Subcutaneous abdominal adipose tissue (tissue), 5 donors: ENCODE results near the gene MYO15B.

ENCODE experiments used
- H3K27ac ChIP-seq: one replicate; pipeline ENCODE4 v1.7.0; 2013; ENCODE audit warnings: low read depth, mild to moderate bottlenecking, inconsistent platforms, low read length, moderate library complexity
- H3K27me3 ChIP-seq, 5 donors: one replicate each; pipeline ENCODE4 v1.7.0; 2013; ENCODE audit warnings: low read length in 5 of 5, inconsistent platforms in 1 of 5; ENCODE audit not compliant: control insufficient read depth in 5 of 5, insufficient read depth in 4 of 5
- H3K36me3 ChIP-seq, 5 donors: one replicate each; pipeline ENCODE4 v1.7.0; 2013; ENCODE audit warnings: low read length in 5 of 5; ENCODE audit not compliant: control insufficient read depth in 5 of 5, insufficient read depth in 5 of 5
- H3K4me1 ChIP-seq, 5 donors: one replicate each; pipeline ENCODE4 v1.7.0; 2013; ENCODE audit warnings: low read length in 5 of 5, mild to moderate bottlenecking in 3 of 5, moderate library complexity in 1 of 5; ENCODE audit not compliant: control insufficient read depth in 5 of 5, insufficient read depth in 5 of 5
- H3K4me3 ChIP-seq, 5 donors: one replicate each; pipeline ENCODE4 v1.7.0; 2013; ENCODE audit warnings: low read length in 5 of 5, low read depth in 1 of 5
- H3K9ac ChIP-seq, 5 donors: one replicate each; pipeline ENCODE4 v1.7.0; 2013; ENCODE audit warnings: low read length in 5 of 5, mild to moderate bottlenecking in 4 of 5, moderate library complexity in 3 of 5
- H3K9me3 ChIP-seq, 5 donors: one replicate each; pipeline ENCODE4 v1.7.0; 2013; ENCODE audit warnings: low read length in 5 of 5; ENCODE audit not compliant: control insufficient read depth in 5 of 5
- donor health status: healthy.
- donor health status: healthy.
- donor health status: healthy.
- donor health status: healthy.
- donor health status: healthy.

MYO15B gene

GRCh38 chr17:75650874-75651273 lies 63.3 kb downstream of the MYO15B start:
- Histone ChIP-seq H3K4me3 (no peak overlapping the region), H3K9ac (no peak overlapping the region), H3K27ac (no peak overlapping the region), H3K9me3 (no peaks in the 10 kb centered on the region), H3K4me1 (peaks cover 0 to 6% (median 0%) of the 10 kb centered on the region in 5 donors), H3K36me3 (peaks cover 3 to 66% (median 39%) of the 10 kb centered on the region in 5 donors), H3K27me3 (no peaks in the 10 kb centered on the region)

GRCh38 chr17:75652341-75652740 lies 64.7 kb downstream of the MYO15B start:
- H3K9ac ChIP-seq, result no peak overlapping the region

GRCh38 chr17:75652934-75653549 lies 65.4 kb downstream of the MYO15B start:
- H3K9ac ChIP-seq, result no peak overlapping the region
- H3K27me3 ChIP-seq, result no peaks in the 10 kb centered on the region
- H3K4me3 ChIP-seq, result no peak overlapping the region
- peaks cover 3 to 62% (median 35%) of the 10 kb centered on the region in 5 donors for H3K36me3 ChIP-seq
- H3K27ac ChIP-seq, result no peak overlapping the region
- H3K9me3 ChIP-seq, result no peaks in the 10 kb centered on the region
- no peaks in the 10 kb centered on the region for H3K4me1 ChIP-seq

More at GRCh38 chr17:75652341-75652740, 64.7 kb downstream of the MYO15B start:
- Histone ChIP-seq H3K36me3 (peaks cover 3 to 66% (median 36%) of the 10 kb centered on the region in 5 donors), H3K27ac (no peak overlapping the region), H3K4me3 (no peak overlapping the region), H3K27me3 (no peaks in the 10 kb centered on the region), H3K4me1 (no peaks in the 10 kb centered on the region), H3K9me3 (no peaks in the 10 kb centered on the region)

- no peaks in the 10 kb centered on the region for H3K9me3 ChIP-seq
- H3K4me1 ChIP-seq, result no peaks in the 10 kb centered on the region
- no peak overlapping the region for H3K4me3 ChIP-seq
- no peaks in the 10 kb centered on the region for H3K27me3 ChIP-seq
- no peak overlapping the region for H3K9ac ChIP-seq
- H3K27ac ChIP-seq, result no peak overlapping the region
- peaks cover 3 to 61% (median 40%) of the 10 kb centered on the region in 5 donors for H3K36me3 ChIP-seq
Observed at GRCh38 chr17:75654176-75654575, 66.6 kb downstream of the MYO15B start.

- Histone ChIP-seq H3K27ac (no peak overlapping the region), H3K36me3 (peaks cover 6 to 58% (median 46%) of the 10 kb centered on the region in 5 donors), H3K9me3 (no peaks in the 10 kb centered on the region), H3K4me1 (no peaks in the 10 kb centered on the region), H3K4me3 (no peak overlapping the region), H3K9ac (no peak overlapping the region), H3K27me3 (no peaks in the 10 kb centered on the region)
Observed at GRCh38 chr17:75658237-75658636, 70.6 kb downstream of the MYO15B start.

- H3K36me3 ChIP-seq, result peaks cover 4 to 50% (median 40%) of the 10 kb centered on the region in 5 donors
- H3K27me3 ChIP-seq, result no peaks in the 10 kb centered on the region
- peaks cover 2 to 10% (median 10%) of the 10 kb centered on the region in 5 donors for H3K4me1 ChIP-seq
- H3K4me3 ChIP-seq, result no peak overlapping the region
- H3K9me3 ChIP-seq, result no peaks in the 10 kb centered on the region
- H3K9ac ChIP-seq, result no peak overlapping the region
- no peak overlapping the region for H3K27ac ChIP-seq
Observed at GRCh38 chr17:75661531-75661930, 73.9 kb downstream of the MYO15B start.

GRCh38 chr17:75662511-75662910 lies 74.9 kb downstream of the MYO15B start:
- Histone ChIP-seq H3K4me1 (peaks cover 5 to 14% (median 13%) of the 10 kb centered on the region in 5 donors), H3K36me3 (peaks cover 4 to 44% (median 34%) of the 10 kb centered on the region in 5 donors), H3K9ac (no peak overlapping the region), H3K27me3 (peaks cover 0 to 3% (median 0%) of the 10 kb centered on the region in 5 donors), H3K9me3 (no peaks in the 10 kb centered on the region), H3K4me3 (no peak overlapping the region), H3K27ac (no peak overlapping the region)

- H3K4me1 ChIP-seq, result peaks cover 9 to 25% (median 23%) of the 10 kb centered on the region in 5 donors
- H3K9ac ChIP-seq, result no peak overlapping the region
- H3K27me3 ChIP-seq, result peaks cover 0 to 3% (median 0%) of the 10 kb centered on the region in 5 donors
- H3K4me3 ChIP-seq, result no peak overlapping the region
- no peaks in the 10 kb centered on the region for H3K9me3 ChIP-seq
- H3K27ac ChIP-seq, result no peak overlapping the region
- peaks cover 4 to 40% (median 31%) of the 10 kb centered on the region in 5 donors for H3K36me3 ChIP-seq
Observed at GRCh38 chr17:75664099-75664549, 76.5 kb downstream of the MYO15B start.

- Histone ChIP-seq H3K9ac (peak overlapping the region in 2 of 5 donors; percentile 35 to 87), H3K9me3 (no peaks in the 10 kb centered on the region), H3K27me3 (peaks cover 0 to 3% (median 0%) of the 10 kb centered on the region in 5 donors), H3K36me3 (peaks cover 10 to 48% (median 37%) of the 10 kb centered on the region in 5 donors), H3K4me1 (peaks cover 9 to 25% (median 23%) of the 10 kb centered on the region in 5 donors), H3K4me3 (peak overlapping the region; percentile 87 to 100 (median 97)), H3K27ac (no peak overlapping the region)
Observed at GRCh38 chr17:75665981-75666380, 78.4 kb downstream of the MYO15B start.

- peak within 1 kb of the TSS; percentile 87 to 100 (median 97) for H3K4me3 ChIP-seq
- H3K27ac ChIP-seq, result peak within 1 kb of the TSS; percentile 96
- peaks cover 0 to 3% (median 0%) of the 10 kb centered on the region in 5 donors for H3K27me3 ChIP-seq
- peaks cover 11 to 48% (median 39%) of the 10 kb centered on the region in 5 donors for H3K36me3 ChIP-seq
- H3K9me3 ChIP-seq, result no peaks in the 10 kb centered on the region
- H3K9ac ChIP-seq, result peak within 1 kb of the TSS; percentile 78 to 95 (median 89)
- peaks cover 9 to 25% (median 23%) of the 10 kb centered on the region in 5 donors for H3K4me1 ChIP-seq
Observed at GRCh38 chr17:75666959-75667790, 79.6 kb downstream of the MYO15B start, which contains the start of the genes RECQL5 and SAP30BP. Gene RECQL5, minus strand, starts transcription at chr17:75667154. Its CDS starts 597 bp downstream, at chr17:75666557. Gene SAP30BP, plus strand, starts transcription at chr17:75667338. Its CDS starts 35 bp downstream, at chr17:75667373.
